Neural cell (in vitro differentiated cells): ENCODE data around the gene RASSF4.

ENCODE experiments used
- RAD21 ChIP-seq: fragments of 450-650 bp; conservative IDR thresholded peaks from 2 replicates; pipeline ENCODE4 v1.6.1; 2014; ENCODE audit warnings: antibody characterized with exemption, mild to moderate bottlenecking, moderate library complexity
- REST ChIP-seq: IDR thresholded peaks from 2 replicates; pipeline ENCODE4 v1.6.1; 2012; ENCODE audit warnings: borderline replicate concordance
- TF ChIP-seq, protein P1 (sequence below): fragments of 450-650 bp; IDR thresholded peaks from 2 replicates; pipeline ENCODE4 v1.5.1; 2014; ENCODE audit warnings: antibody characterized with exemption, mild to moderate bottlenecking, moderate library complexity; ENCODE audit not compliant: poor library complexity, severe bottlenecking

- TF ChIP-seq, protein P1, sequence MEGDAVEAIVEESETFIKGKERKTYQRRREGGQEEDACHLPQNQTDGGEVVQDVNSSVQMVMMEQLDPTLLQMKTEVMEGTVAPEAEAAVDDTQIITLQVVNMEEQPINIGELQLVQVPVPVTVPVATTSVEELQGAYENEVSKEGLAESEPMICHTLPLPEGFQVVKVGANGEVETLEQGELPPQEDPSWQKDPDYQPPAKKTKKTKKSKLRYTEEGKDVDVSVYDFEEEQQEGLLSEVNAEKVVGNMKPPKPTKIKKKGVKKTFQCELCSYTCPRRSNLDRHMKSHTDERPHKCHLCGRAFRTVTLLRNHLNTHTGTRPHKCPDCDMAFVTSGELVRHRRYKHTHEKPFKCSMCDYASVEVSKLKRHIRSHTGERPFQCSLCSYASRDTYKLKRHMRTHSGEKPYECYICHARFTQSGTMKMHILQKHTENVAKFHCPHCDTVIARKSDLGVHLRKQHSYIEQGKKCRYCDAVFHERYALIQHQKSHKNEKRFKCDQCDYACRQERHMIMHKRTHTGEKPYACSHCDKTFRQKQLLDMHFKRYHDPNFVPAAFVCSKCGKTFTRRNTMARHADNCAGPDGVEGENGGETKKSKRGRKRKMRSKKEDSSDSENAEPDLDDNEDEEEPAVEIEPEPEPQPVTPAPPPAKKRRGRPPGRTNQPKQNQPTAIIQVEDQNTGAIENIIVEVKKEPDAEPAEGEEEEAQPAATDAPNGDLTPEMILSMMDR = no peak
- no peak for TF ChIP-seq REST
- TF ChIP-seq RAD21 = no peak
Measured at GRCh38 chr10:45034301-45034700, 74.7 kb downstream of the RASSF4 start.
